Gastrocnemius medialis (tissue), 4 donors: Measurements from ENCODE around the gene MAGI1. TPM values are rescaled to one million over a fixed set of nuclear protein-coding genes. Genes with fewer than 3 reads are reported as not detected.
"Not testable (repeated sequence)": the region's sequence is repeated elsewhere in the genome, so short reads cannot be mapped to it uniquely, and the experiment has no call there.

Experiments used
- ATAC-seq, 2 donors: fragments of 150-250 bp; one replicate each; pipeline ENCODE4 v1.9.1; 2016
- DNase-seq, 2 donors: peaks; one replicate each; pipeline ENCODE4 v3.0.0-alpha.2; 2019
- H3K27ac ChIP-seq, 4 donors: fragments of 200-600 bp; sonication (generic); 1 replicate in 1 of 4; 2 replicates in 3 of 4; pipeline ENCODE4 v1.5.1; 2016 to 2018; ENCODE audit warnings: mild to moderate bottlenecking in 2 of 4, moderate library complexity in 1 of 4
- H3K27me3 ChIP-seq, 3 donors: fragments of 200-600 bp; sonication (generic) in 2 of 3; 1 replicate in 1 of 3; 2 replicates in 2 of 3; pipeline versions ENCODE4 v1.5.1 to v1.6.0; 2016 to 2019; ENCODE audit warnings: mild to moderate bottlenecking in 1 of 3, moderate library complexity in 1 of 3
- H3K36me3 ChIP-seq, 2 donors: fragments of 200-600 bp; sonication (generic) in 1 of 2; one replicate each; pipeline ENCODE4 v1.5.1; 2017 to 2018
- H3K4me1 ChIP-seq, 2 donors: fragments of 200-600 bp; sonication (generic) in 1 of 2; one replicate each; pipeline ENCODE4 v1.5.1; 2016 to 2017; ENCODE audit warnings: mild to moderate bottlenecking in 2 of 2
- H3K4me3 ChIP-seq, 4 donors: fragments of 200-600 bp; sonication (generic) in 3 of 4; 1 replicate in 1 of 4; 2 replicates in 3 of 4; pipeline ENCODE4 v1.5.1; 2016 to 2019; ENCODE audit warnings: mild to moderate bottlenecking in 2 of 4
- H3K9me3 ChIP-seq, 3 donors: fragments of 200-600 bp; sonication (generic) in 2 of 3; 1 replicate in 1 of 3; 2 replicates in 2 of 3; pipeline ENCODE4 v1.5.1; 2016 to 2019
- CTCF ChIP-seq, 5 experiments: fragments of 450-650 bp in 3 of 5; fragments of 200-600 bp in 2 of 5; sonication (generic) in 2 of 5; IDR thresholded peaks in 4 of 5; conservative IDR thresholded peaks in 1 of 5; 1 replicate in 4 of 5; 2 replicates in 1 of 5; pipeline ENCODE4 v1.5.1; 2016 to 2019; ENCODE audit warnings: antibody characterized with exemption in 5 of 5, mild to moderate bottlenecking in 3 of 5, moderate library complexity in 3 of 5
- POLR2A ChIP-seq, 2 donors: fragments of 450-650 bp; IDR thresholded peaks; one replicate each; pipeline ENCODE4 v1.6.1; 2017; ENCODE audit warnings: antibody characterized with exemption in 2 of 2, mild to moderate bottlenecking in 2 of 2, moderate library complexity in 2 of 2
- in situ Hi-C, 4 donors: fragments of 200-750 bp; cut with MboI; loops; one replicate each; pipeline versions ENCODE4 v1.15.0 to v1.8.0; 2017; ENCODE audit warnings: low sequenced_read_pairs in 4 of 4
- intact Hi-C: fragments of 100-400 bp; cut with DNase I; formaldehyde crosslinking; loops from one replicate; pipeline ENCODE4 v1.15.1; 2023; ENCODE audit warnings: low total_unique reads
- total RNA-seq, 4 donors: library from RNA; depleted of rRNA; stranded (reverse); fragments of >200 nt; gene quantifications; one replicate each; pipeline versions ENCODE4 v1.1.0 to v1.2.3, GENCODE V29; 2016

The MAGI1 gene
- total RNA-seq, 4 donors from 2014 or later: 2.6 to 7.5 (median 3.9) TPM

DNA sequence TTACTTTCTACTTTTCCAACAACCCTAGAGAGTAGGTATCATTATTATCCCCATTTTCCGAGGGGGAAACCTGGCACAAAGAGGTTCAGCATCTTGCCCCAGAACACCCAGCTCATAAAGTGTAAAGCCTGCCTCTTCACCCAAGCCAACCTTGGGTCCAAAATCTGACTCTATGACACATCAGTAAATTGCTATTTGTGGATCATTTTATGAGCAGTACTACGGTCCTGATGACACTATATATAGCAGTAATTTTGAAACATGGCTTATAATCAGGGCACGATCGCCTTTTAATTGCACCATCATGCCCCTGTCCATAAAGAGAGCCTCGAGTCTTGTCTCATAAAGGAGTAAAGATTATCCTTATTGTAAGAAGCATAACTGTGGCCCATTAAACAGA, 9.7 kb downstream of the MAGI1 start:
- Histone ChIP-seq H3K4me3 (no peak overlapping the region), H3K36me3 (no peaks in the 10 kb centered on the region), H3K27me3 (no peaks in the 10 kb centered on the region), H3K4me1 (peaks cover 13 to 32% of the 10 kb centered on the region in 2 donors), H3K9me3 (no peaks in the 10 kb centered on the region), H3K27ac (no peak overlapping the region)
- DNase-seq: no peak
- TF ChIP-seq CTCF (IDR thresholded peaks at IDR 0.05 in 4 of 5, conservative IDR thresholded peaks at IDR 0.05 in 1 of 5): no peak
- no peak for TF ChIP-seq POLR2A (IDR thresholded peaks at IDR 0.05)
- intact Hi-C loops: no loop called here
- no peak for ATAC-seq
- in situ Hi-C loops: loop anchor here in 1 of 4 donors (25.0 kb wide), 1 partner anchor 483 kb away; the partner anchor contains the start of gene LRIG1

GRCh38 chr3:66028457-66028856, 10.3 kb downstream of the MAGI1 start:
- Histone ChIP-seq H3K4me1 (peaks cover 13 to 35% of the 10 kb centered on the region in 2 donors), H3K27me3 (no peaks in the 10 kb centered on the region), H3K9me3 (no peaks in the 10 kb centered on the region), H3K4me3 (no peak overlapping the region), H3K36me3 (no peaks in the 10 kb centered on the region), H3K27ac (no peak overlapping the region)
- DNase-seq: no peak
- no peak for TF ChIP-seq CTCF (IDR thresholded peaks at IDR 0.05 in 4 of 5, conservative IDR thresholded peaks at IDR 0.05 in 1 of 5)
- no peak for TF ChIP-seq POLR2A (IDR thresholded peaks at IDR 0.05)
- in situ Hi-C loops: loop anchor here in 1 of 4 donors (25.0 kb wide), 1 partner anchor 484 kb away; the partner anchor contains the start of gene LRIG1
- intact Hi-C loops: no loop called here
- ATAC-seq: no peak

- H3K27me3 ChIP-seq, H3K9me3 ChIP-seq, H3K4me3 ChIP-seq, DNase-seq, ATAC-seq, H3K36me3 ChIP-seq, H3K27ac ChIP-seq, intact Hi-C loops: not testable (repeated sequence)
- in situ Hi-C loops: loop anchor here in 1 of 4 donors (25.0 kb wide), 1 partner anchor 485 kb away; the partner anchor contains the start of gene LRIG1
- H3K4me1 ChIP-seq: peaks cover 13 to 35% of the 10 kb centered on the region in 2 donors
Measured at GRCh38 chr3:66027099-66027498, 11.6 kb downstream of the MAGI1 start.

- ATAC-seq: no peak
- Histone ChIP-seq H3K4me1 (peaks cover 3 to 7% of the 10 kb centered on the region in 2 donors), H3K9me3 (no peaks in the 10 kb centered on the region)
Measured at GRCh38 chr3:66023738-66024385, 14.9 kb downstream of the MAGI1 start.

More at GRCh38 chr3:66023738-66024385, 14.9 kb downstream of the MAGI1 start:
- in situ Hi-C loops: no loop called here
- intact Hi-C loops: no loop called here
- Histone ChIP-seq H3K4me3 (no peak overlapping the region), H3K27me3 (no peaks in the 10 kb centered on the region), H3K36me3 (no peaks in the 10 kb centered on the region), H3K27ac (no peak overlapping the region)
- no peak for DNase-seq
- TF ChIP-seq CTCF (IDR thresholded peaks at IDR 0.05 in 4 of 5, conservative IDR thresholded peaks at IDR 0.05 in 1 of 5) (no peak), POLR2A (IDR thresholded peaks at IDR 0.05) (no peak)
